Transverse colon (tissue), 4 donors: Measurements from ENCODE around the gene LCA5L.

Experiments used
- POLR2A ChIP-seq: fragments of 450-650 bp; IDR thresholded peaks from one replicate; pipeline ENCODE4 v1.6.1; 2016; ENCODE audit warnings: antibody characterized with exemption, mild to moderate bottlenecking, moderate library complexity
- POLR2AphosphoS5 ChIP-seq, 3 donors: sonication (generic); formaldehyde crosslinking; IDR thresholded peaks; one replicate each; pipeline ENCODE4 v1.6.1; 2016; ENCODE audit warnings: antibody characterized with exemption in 3 of 3
- TF ChIP-seq, protein P1 (sequence below), 5 experiments: fragments of 200-600 bp in 3 of 5; fragments of 450-650 bp in 2 of 5; sonication (generic) in 3 of 5; IDR thresholded peaks; 1 replicate in 2 of 5; 2 replicates in 3 of 5; pipeline ENCODE4 v1.5.1; 2016 to 2017; ENCODE audit warnings: antibody characterized with exemption in 5 of 5, inconsistent platforms in 3 of 5, mild to moderate bottlenecking in 2 of 5, moderate library complexity in 1 of 5

GRCh38 chr21:39441502-39442475 is 3.8 kb downstream of the LCA5L start:
- TF ChIP-seq, protein P1, sequence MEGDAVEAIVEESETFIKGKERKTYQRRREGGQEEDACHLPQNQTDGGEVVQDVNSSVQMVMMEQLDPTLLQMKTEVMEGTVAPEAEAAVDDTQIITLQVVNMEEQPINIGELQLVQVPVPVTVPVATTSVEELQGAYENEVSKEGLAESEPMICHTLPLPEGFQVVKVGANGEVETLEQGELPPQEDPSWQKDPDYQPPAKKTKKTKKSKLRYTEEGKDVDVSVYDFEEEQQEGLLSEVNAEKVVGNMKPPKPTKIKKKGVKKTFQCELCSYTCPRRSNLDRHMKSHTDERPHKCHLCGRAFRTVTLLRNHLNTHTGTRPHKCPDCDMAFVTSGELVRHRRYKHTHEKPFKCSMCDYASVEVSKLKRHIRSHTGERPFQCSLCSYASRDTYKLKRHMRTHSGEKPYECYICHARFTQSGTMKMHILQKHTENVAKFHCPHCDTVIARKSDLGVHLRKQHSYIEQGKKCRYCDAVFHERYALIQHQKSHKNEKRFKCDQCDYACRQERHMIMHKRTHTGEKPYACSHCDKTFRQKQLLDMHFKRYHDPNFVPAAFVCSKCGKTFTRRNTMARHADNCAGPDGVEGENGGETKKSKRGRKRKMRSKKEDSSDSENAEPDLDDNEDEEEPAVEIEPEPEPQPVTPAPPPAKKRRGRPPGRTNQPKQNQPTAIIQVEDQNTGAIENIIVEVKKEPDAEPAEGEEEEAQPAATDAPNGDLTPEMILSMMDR (IDR thresholded peaks at IDR 0.05), result peak; percentile 52 to 65 (median 59)
- TF ChIP-seq POLR2A, result no peak
- no peak for TF ChIP-seq POLR2AphosphoS5 (IDR thresholded peaks at IDR 0.05)
